NCI-H1436 (cell line): ENCODE results near the gene MAP3K8.

Experiments
- DNase-seq: peaks from one replicate; lab custom pipeline; 2025; lab: John Stamatoyannopoulos, UW

MAP3K8 gene

DNA sequence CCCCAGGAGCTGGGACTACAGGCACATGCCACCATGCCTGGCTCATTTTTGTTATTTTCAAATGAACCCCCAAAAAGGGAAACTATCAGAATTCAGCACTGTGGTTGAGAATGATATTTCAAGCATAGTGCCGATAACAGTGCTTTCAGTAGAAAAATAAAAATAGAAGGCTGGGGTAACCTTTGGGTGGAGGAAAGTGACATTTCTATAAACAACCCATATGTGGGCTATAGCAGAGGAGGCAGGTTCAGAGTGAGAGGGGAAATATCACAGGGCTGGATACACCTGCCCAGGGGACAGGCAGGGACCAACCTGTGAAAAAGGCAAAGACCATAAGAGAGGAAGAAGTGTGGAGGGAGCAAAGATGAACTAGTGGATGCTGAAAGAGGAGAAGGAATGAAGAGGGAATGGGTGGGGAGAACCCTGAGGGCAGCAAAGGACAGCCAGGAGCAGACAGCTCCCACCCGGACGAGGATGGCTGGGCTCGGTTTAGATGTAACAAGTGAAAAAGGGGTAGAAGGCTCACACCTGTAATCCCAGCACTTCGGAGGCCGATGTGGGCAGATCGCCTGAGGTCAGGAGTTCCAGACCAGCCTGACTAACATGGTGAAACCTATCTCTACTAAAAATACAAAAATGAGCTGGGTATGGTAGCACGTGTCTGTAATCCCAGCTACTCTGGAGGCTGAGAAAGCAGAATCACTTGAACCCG is 56.5 kb downstream of the MAP3K8 start:
- no peak for DNase-seq

DNA sequence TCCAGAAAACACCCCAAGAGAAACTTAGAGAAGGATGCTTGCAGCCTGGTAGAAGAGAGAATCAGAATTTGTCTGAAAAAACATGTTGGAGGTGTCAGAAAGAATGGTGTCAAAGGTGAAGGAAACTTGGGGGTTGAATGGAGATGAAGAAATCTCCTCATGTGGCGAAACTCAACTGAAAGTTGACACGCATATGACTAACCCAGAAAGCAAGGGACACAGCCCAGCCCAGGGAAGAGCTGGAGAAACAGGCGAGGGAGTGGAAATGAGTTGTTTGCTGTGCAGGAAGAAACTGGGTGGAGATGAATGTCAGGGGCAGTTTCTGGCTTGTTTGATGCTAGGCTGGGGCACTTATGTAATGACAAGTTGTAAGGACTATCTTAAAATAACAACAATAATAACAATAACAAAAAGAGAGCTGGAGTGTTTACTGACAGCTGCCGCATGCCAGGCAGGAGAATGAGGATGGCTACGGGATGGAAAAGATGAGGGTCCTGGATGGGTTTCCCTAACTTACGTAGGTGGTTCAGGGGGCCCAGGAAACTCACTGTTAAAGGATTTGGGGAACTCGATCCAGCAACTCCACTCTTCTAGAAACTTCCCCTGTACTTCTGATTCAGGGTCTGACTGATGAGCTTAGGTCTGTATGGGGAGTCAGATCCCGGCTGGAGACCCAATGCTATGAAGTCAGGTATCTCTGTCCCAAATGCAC is 57.4 kb downstream of the MAP3K8 start:
- no peak for DNase-seq

DNA sequence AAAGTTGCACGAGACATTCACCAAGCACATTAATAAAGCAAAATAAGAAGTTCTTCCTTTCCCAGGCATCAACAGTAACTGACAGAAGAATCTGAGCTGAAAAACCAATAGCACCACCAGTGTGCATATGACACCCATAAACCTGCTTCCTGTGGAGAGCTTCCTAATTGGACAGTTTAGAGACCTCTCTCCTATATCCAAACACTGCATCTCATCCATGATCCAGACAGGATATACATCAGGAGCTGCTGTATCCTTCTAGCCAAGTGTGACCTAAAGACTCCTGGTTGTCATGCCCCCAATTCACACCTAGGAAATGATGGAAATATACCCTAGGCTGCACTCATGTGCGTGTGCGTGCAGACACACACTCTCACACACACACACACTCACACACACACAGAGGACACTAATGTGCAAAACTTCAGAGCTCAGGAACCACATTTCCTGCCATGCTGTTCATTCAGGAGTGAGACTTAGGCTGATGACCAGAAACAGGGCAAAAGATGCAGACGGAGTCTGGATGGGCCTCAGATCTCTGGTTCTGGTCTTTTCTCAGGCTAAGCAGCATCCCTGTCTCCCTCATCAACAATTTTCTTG is 58.0 kb downstream of the MAP3K8 start:
- DNase-seq = no peak

DNA sequence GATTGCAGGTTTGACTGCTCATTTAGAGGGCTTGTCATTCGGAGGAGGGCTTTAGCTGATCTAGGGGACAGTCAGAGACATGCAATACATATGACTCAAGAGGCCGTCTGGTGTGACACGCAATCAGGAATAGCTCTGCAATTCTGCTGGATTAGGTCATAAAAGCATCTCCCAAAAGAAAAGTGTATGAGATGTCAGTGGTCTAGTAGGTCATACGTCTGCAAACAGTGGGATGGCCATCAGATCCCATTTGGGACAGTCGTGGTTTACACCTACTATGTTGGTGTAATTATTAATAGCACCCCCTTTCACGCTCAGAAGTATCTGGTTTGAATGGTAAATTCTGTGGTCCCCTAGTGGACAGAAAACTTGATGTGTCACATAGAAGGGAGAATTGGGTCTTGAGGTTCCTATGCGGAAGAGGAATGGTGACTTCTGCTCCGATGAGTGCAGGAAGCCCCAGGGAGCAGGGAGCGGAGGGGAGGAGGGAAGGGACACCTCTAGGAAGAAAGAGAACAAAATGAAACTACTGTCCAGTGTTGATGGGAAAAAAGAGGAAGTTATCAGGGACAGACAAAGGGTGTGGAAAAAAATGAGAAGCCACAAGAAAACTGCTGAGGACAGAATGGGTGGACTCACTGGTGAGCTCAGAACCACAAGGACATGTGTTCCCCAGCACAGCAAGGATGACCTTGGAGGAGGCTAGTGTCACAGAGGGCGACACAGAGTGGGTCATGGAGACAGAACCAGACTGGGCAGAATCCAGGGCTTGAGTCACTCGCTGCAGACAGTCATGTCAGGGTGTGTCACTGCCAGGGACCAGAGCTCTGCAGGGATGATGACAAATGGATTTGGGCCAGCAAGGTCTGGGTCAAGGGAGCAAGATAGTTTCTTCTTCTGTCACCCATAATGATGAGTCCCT is 59.9 kb downstream of the MAP3K8 start:
- no peak for DNase-seq

GRCh38 chr10:30494558-30494957 is 60.6 kb downstream of the MAP3K8 start:
- no peak for DNase-seq

- DNase-seq = no peak
Measured at GRCh38 chr10:30495687-30496086, 61.7 kb downstream of the MAP3K8 start.

DNA sequence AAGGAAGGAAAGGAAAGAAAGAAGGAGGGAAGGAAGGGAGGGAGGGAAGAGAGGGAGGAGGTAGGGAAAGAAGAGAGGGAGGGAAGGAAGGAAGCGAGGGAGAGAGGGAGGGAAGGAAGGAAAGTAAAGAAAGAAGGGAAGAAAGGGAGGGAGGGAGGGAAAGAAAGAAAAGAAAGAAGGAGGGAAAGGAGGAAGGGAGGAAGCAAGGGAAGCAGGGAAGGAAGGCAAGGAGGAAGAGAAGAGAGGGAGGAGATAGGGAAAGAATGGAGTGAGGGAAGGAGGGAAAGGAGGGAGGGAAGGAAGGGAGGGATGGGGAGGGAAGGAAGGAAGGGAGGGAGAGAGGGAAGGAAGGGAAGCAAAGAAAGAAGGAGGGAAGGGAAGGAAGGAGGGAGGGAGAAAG is 65.8 kb downstream of the MAP3K8 start:
- DNase-seq = no peak

GRCh38 chr10:30500534-30500933 is 66.5 kb downstream of the MAP3K8 start:
- DNase-seq = no peak

GRCh38 chr10:30500963-30501504 is 67.0 kb downstream of the MAP3K8 start:
- no peak for DNase-seq

- DNase-seq = no peak
Measured at GRCh38 chr10:30502266-30503060, 68.5 kb downstream of the MAP3K8 start.

GRCh38 chr10:30503700-30504266 is 69.8 kb downstream of the MAP3K8 start:
- no peak for DNase-seq

DNA sequence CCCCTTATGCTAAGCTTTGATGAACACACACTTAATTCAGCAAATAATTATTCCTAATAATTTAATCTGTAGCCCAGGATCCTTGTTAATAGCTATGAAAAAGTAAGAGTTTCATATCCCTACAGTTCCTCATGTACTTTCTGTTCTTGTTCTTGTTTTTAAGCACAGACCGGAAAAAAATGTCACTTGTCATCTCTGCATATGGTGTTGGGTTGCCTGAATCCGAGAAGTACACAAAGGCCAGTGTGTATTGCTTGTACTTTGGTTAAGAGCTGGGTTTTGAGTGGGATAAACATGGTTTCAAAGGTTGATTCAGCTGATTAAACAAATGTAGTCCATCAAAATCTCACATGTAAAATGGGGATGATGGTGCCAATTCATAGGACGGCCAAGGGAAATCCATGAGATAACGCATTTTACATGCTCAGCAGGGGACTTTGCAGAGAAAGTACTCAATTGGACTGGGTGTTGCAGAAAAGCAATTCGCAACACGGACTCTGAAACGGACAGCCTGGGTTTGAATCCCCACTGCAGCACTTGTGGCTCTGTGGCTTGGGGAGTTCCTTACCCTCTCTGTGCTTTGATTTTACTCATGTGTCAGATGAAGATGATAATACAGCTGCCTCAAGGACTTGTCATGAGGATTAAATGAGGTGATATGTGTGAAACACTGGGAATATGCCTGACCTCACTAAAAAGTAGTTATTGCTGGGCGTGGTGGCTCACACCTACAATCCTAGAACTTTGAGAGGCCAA is 71.7 kb downstream of the MAP3K8 start:
- DNase-seq = no peak

GRCh38 chr10:30509508-30509907 is 75.5 kb downstream of the MAP3K8 start:
- DNase-seq = no peak

- DNase-seq = no peak
Measured at GRCh38 chr10:30510184-30510931, 76.4 kb downstream of the MAP3K8 start.

- no peak for DNase-seq
Measured at GRCh38 chr10:30510932-30511700, 77.1 kb downstream of the MAP3K8 start.
